Fibroblast of lung (primary cell): ENCODE results near the gene GABBR2. TPM values are rescaled to one million over a fixed set of nuclear protein-coding genes. Genes with fewer than 3 reads are reported as not detected.

Source experiments
- DNase-seq, 2 donors: peaks; one replicate each; pipeline versions ENCODE4 v3.0.0 to v3.0.0-alpha.2; 2010; ENCODE audit warnings: low read depth in 2 of 2
- H2AFZ ChIP-seq: 2 replicates; pipeline ENCODE4 v1.5.1; 2012; ENCODE audit warnings: low read length, control low read depth, inconsistent platforms
- H3K27ac ChIP-seq: 2 replicates; pipeline ENCODE4 v1.5.1; 2011; ENCODE audit warnings: low read length, control low read depth; ENCODE audit not compliant: insufficient read depth
- H3K27me3 ChIP-seq: 2 replicates; pipeline ENCODE4 v1.5.1; 2011; ENCODE audit warnings: mild to moderate bottlenecking, low read length; ENCODE audit not compliant: control insufficient read depth, insufficient read depth
- H3K36me3 ChIP-seq: 2 replicates; pipeline ENCODE4 v1.5.1; 2011; ENCODE audit warnings: low read length; ENCODE audit not compliant: control insufficient read depth, insufficient read depth
- H3K4me1 ChIP-seq: 2 replicates; pipeline ENCODE4 v1.5.1; 2011; ENCODE audit warnings: low read length; ENCODE audit not compliant: control insufficient read depth, insufficient read depth; ENCODE audit errors: extremely low read depth
- H3K4me2 ChIP-seq: 2 replicates; pipeline ENCODE4 v1.5.1; 2011; ENCODE audit warnings: low read length, control low read depth; ENCODE audit not compliant: insufficient read depth; ENCODE audit errors: extremely low read depth
- H3K4me3 ChIP-seq, 4 experiments: fragments of 200-600 bp in 1 of 4; sonication (generic) in 1 of 4; replicated peaks in 1 of 4; 2 replicates each; pipeline ENCODE4 v1.5.1; 2011 to 2016; ENCODE audit warnings: low read length in 4 of 4, low read depth in 3 of 4, mild to moderate bottlenecking in 3 of 4, control low read depth in 2 of 4, inconsistent platforms in 1 of 4, mixed read lengths in 1 of 4; ENCODE audit not compliant: insufficient read depth in 1 of 4; ENCODE audit errors: control extremely low read depth in 1 of 4
- H3K79me2 ChIP-seq: 2 replicates; pipeline ENCODE4 v1.5.1; 2012; ENCODE audit warnings: mild to moderate bottlenecking, low read length, inconsistent platforms; ENCODE audit not compliant: control insufficient read depth, insufficient read depth
- H3K9ac ChIP-seq: 2 replicates; pipeline ENCODE4 v1.5.1; 2011; ENCODE audit warnings: mild to moderate bottlenecking, low read length, control low read depth; ENCODE audit not compliant: insufficient read depth
- H3K9me3 ChIP-seq: 2 replicates; pipeline ENCODE4 v1.5.1; 2012; ENCODE audit warnings: low read depth, low read length; ENCODE audit not compliant: control insufficient read depth, insufficient read depth
- H4K20me1 ChIP-seq: 2 replicates; pipeline ENCODE4 v1.5.1; 2011; ENCODE audit warnings: low read length; ENCODE audit not compliant: control insufficient read depth, insufficient read depth; ENCODE audit errors: extremely low read depth
- CTCF ChIP-seq, 2 donors: IDR thresholded peaks in 1 of 2; conservative IDR thresholded peaks in 1 of 2; 1 replicate in 1 of 2; 2 replicates in 1 of 2; pipeline ENCODE4 v1.5.1; 2011 to 2012; ENCODE audit warnings: low read length in 2 of 2, control low read depth in 1 of 2, inconsistent platforms in 1 of 2, low read depth in 1 of 2, mild to moderate bottlenecking in 1 of 2
- EZH2 ChIP-seq: IDR thresholded peaks from 2 replicates; pipeline ENCODE4 v1.5.1; 2012; ENCODE audit warnings: low read length, control low read depth, mild to moderate bottlenecking; ENCODE audit errors: missing control alignments
- polyA plus RNA-seq, 2 donors: library from polyadenylated mRNA; depleted of rRNA in 1 of 2; stranded (reverse) in 1 of 2; unstranded in 1 of 2; fragments of >200 nt; gene quantifications; 2 replicates each; pipeline ENCODE4 v1.2.1, GENCODE V29; 2011 to 2012; ENCODE audit warnings: missing spikeins in 1 of 2
- total RNA-seq: library from RNA; depleted of rRNA; stranded (reverse); fragments of >200 nt; gene quantifications from 2 replicates; pipeline ENCODE4 v1.2.1, GENCODE V29; 2014

The GABBR2 gene
- total and polyA plus RNA-seq, 2 donors (not counting 1 experiment from before 2014, with no cell fraction given) = 0.32 to 0.33 TPM

DNA sequence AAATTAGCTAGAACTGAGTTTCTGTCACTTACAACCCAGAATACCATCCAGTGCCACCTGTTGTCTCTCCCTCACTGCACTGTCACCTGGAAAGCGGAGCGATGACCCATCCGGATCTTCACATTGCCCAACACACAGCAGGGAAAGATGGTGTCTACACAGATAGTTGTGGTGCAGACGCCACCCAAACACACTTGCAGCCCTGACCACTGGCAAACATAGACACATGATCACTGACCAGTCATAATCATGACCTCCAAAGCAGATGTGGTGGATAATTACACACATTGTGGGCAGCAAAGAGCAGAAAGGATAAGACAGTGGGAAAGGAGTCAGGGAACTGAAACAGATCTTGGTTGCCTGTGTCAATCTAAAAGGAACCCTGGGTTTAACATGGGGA is 64.7 kb downstream of the GABBR2 start:
- Histone ChIP-seq H4K20me1 (no peaks in the 10 kb centered on the region), H3K27me3 (peaks cover 10% of the 10 kb centered on the region), H3K4me2 (no peak overlapping the region), H3K79me2 (no peaks in the 10 kb centered on the region), H3K9ac (no peak overlapping the region), H3K4me3 (no peak overlapping the region), H3K4me1 (no peaks in the 10 kb centered on the region), H3K36me3 (no peaks in the 10 kb centered on the region), H3K9me3 (no peaks in the 10 kb centered on the region), H3K27ac (no peak overlapping the region), H2AFZ (no peak overlapping the region)
- DNase-seq = no peak
- no peak for TF ChIP-seq EZH2
- TF ChIP-seq CTCF (conservative IDR thresholded peaks at IDR 0.05 in 1 of 2, IDR thresholded peaks at IDR 0.05 in 1 of 2; ENCODE audit: low read depth in 1 of 2, low read length in 2 of 2) = no peak

GRCh38 chr9:98642661-98643312 is 65.9 kb downstream of the GABBR2 start:
- no peaks in the 10 kb centered on the region for H3K36me3 ChIP-seq
- no peaks in the 10 kb centered on the region for H3K79me2 ChIP-seq
- H3K9ac ChIP-seq = no peak overlapping the region
- no peaks in the 10 kb centered on the region for H3K9me3 ChIP-seq
- H3K4me3 ChIP-seq = no peak overlapping the region
- peaks cover 10% of the 10 kb centered on the region for H3K27me3 ChIP-seq
- H3K27ac ChIP-seq = no peak overlapping the region
- DNase-seq = no peak
- H2AFZ ChIP-seq = no peak overlapping the region
- H3K4me2 ChIP-seq = no peak overlapping the region
- TF ChIP-seq CTCF (conservative IDR thresholded peaks at IDR 0.05 in 1 of 2, IDR thresholded peaks at IDR 0.05 in 1 of 2; ENCODE audit: low read depth in 1 of 2, low read length in 2 of 2) (no peak), EZH2 (no peak)
- no peaks in the 10 kb centered on the region for H4K20me1 ChIP-seq
- no peaks in the 10 kb centered on the region for H3K4me1 ChIP-seq

GRCh38 chr9:98641695-98642094 is 67.0 kb downstream of the GABBR2 start:
- Histone ChIP-seq H3K4me1 (no peaks in the 10 kb centered on the region), H3K9me3 (no peaks in the 10 kb centered on the region), H4K20me1 (no peaks in the 10 kb centered on the region), H3K27me3 (peaks cover 10% of the 10 kb centered on the region), H3K4me3 (no peak overlapping the region), H2AFZ (no peak overlapping the region), H3K4me2 (no peak overlapping the region), H3K27ac (no peak overlapping the region), H3K9ac (no peak overlapping the region), H3K36me3 (no peaks in the 10 kb centered on the region), H3K79me2 (no peaks in the 10 kb centered on the region)
- TF ChIP-seq EZH2 (no peak), CTCF (conservative IDR thresholded peaks at IDR 0.05 in 1 of 2, IDR thresholded peaks at IDR 0.05 in 1 of 2; ENCODE audit: low read depth in 1 of 2, low read length in 2 of 2) (no peak)
- no peak for DNase-seq
